Erythroblast (primary cell): ENCODE data around the gene UROD.

Source experiments
- GATA1 ChIP-seq: IDR thresholded peaks from 2 replicates; pipeline ENCODE4 v1.6.1; 2011; ENCODE audit warnings: low read depth, mild to moderate bottlenecking, control low read depth, low read length, moderate library complexity
- POLR2A ChIP-seq: IDR thresholded peaks from 2 replicates; pipeline ENCODE4 v1.6.1; 2011; ENCODE audit warnings: mild to moderate bottlenecking, low read length

DNA sequence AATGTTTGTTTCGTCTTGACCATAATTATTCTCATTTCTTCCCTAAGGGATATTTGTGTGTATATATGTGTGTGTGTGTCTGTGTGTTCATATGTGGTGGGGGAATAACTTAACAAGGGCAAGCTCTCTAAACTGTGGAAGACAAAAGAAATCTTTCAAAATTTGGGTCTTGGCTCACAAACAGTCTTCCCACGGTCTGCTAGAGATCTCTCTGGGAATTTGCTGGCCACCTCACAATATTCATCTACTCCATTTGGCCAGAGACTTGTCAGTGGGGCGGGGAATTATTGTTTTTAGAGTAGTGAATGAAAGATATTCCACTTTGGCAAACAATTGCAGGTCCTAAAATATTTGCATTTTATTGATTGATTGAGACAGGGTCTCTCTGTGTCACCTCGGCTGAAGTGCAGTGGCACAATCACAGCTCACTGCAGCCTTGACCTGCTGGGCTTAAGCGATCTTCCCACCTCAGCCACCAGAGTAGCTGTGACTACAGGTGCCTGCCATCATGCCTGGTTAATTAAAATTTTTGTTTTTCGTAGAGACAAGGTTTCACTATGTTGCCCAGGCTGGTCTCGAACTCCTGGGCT is 17.6 kb upstream of the UROD start:
- TF ChIP-seq POLR2A (no peak), GATA1 (no peak)
